Measurements from ENCODE around the gene RHOD.
A peak's percentile ranks its signal among the peaks of the same experiment; 100 is the strongest.

Gene RHOD

GRCh38 chr11:67099831-67100324, 43.2 kb downstream of the RHOD start:
- FAIRE-seq: peak; percentile 96
- DNase-seq (ENCODE audit: insufficient read length): no peak
- peak; percentile 50; the same call in 1 of the 2 replicates for TF ChIP-seq POLR2A (IDR thresholded peaks at IDR 0.05; ENCODE audit: low read depth, low read length)
- TF ChIP-seq TAF1 (IDR thresholded peaks at IDR 0.05; ENCODE audit: borderline replicate concordance, low read depth, low read length): no peak

- DNase-seq (ENCODE audit: insufficient read length) (no peak), FAIRE-seq (no peak)
- no peak for TF ChIP-seq POLR2AphosphoS5 (IDR thresholded peaks at IDR 0.05; ENCODE audit: low read depth, low read length)
- TF ChIP-seq POLR2A (IDR thresholded peaks at IDR 0.05; ENCODE audit: low read depth, low read length): no peak
- TF ChIP-seq TAF1 (IDR thresholded peaks at IDR 0.05; ENCODE audit: borderline replicate concordance, low read depth, low read length): no peak
These were observed 46.0 kb downstream of the RHOD start for GRCh38 chr11:67102664-67103063.

GRCh38 chr11:67105964-67106363, 49.3 kb downstream of the RHOD start:
- no peak for DNase-seq (ENCODE audit: insufficient read length)
- TF ChIP-seq TAF1 (IDR thresholded peaks at IDR 0.05; ENCODE audit: borderline replicate concordance, low read depth, low read length) (no peak), POLR2AphosphoS5 (IDR thresholded peaks at IDR 0.05; ENCODE audit: low read depth, low read length) (no peak), POLR2A (IDR thresholded peaks at IDR 0.05; ENCODE audit: low read depth, low read length) (no peak)
- FAIRE-seq: peak; percentile 71

GRCh38 chr11:67111261-67111660, 54.6 kb downstream of the RHOD start:
- no peak for FAIRE-seq
- TF ChIP-seq POLR2A (IDR thresholded peaks at IDR 0.05; ENCODE audit: low read depth, low read length): no peak
- no peak for TF ChIP-seq POLR2AphosphoS5 (IDR thresholded peaks at IDR 0.05; ENCODE audit: low read depth, low read length)
- TF ChIP-seq TAF1 (IDR thresholded peaks at IDR 0.05; ENCODE audit: borderline replicate concordance, low read depth, low read length): no peak
- DNase-seq (ENCODE audit: insufficient read length): no peak

- TF ChIP-seq POLR2AphosphoS5 (IDR thresholded peaks at IDR 0.05; ENCODE audit: low read depth, low read length) (no peak), TAF1 (IDR thresholded peaks at IDR 0.05; ENCODE audit: borderline replicate concordance, low read depth, low read length) (no peak), POLR2A (IDR thresholded peaks at IDR 0.05; ENCODE audit: low read depth, low read length) (no peak)
- DNase-seq (ENCODE audit: insufficient read length) (peak; percentile 67), FAIRE-seq (peak; percentile 89)
These were observed 56.6 kb downstream of the RHOD start for GRCh38 chr11:67113231-67113721.

GRCh38 chr11:67114275-67114896, 57.7 kb downstream of the RHOD start:
- FAIRE-seq (no peak), DNase-seq (ENCODE audit: insufficient read length) (no peak)
- no peak for TF ChIP-seq POLR2A (IDR thresholded peaks at IDR 0.05; ENCODE audit: low read depth, low read length)
- no peak for TF ChIP-seq POLR2AphosphoS5 (IDR thresholded peaks at IDR 0.05; ENCODE audit: low read depth, low read length)
- no peak for TF ChIP-seq TAF1 (IDR thresholded peaks at IDR 0.05; ENCODE audit: borderline replicate concordance, low read depth, low read length)

GRCh38 chr11:67116758-67117105, 60.1 kb downstream of the RHOD start:
- FAIRE-seq: peak; percentile 33
- no peak for TF ChIP-seq POLR2AphosphoS5 (IDR thresholded peaks at IDR 0.05; ENCODE audit: low read depth, low read length)
- no peak for TF ChIP-seq TAF1 (IDR thresholded peaks at IDR 0.05; ENCODE audit: borderline replicate concordance, low read depth, low read length)
- TF ChIP-seq POLR2A (IDR thresholded peaks at IDR 0.05; ENCODE audit: low read depth, low read length): no peak
- no peak for DNase-seq (ENCODE audit: insufficient read length)

- DNase-seq (ENCODE audit: insufficient read length) (no peak), FAIRE-seq (no peak)
- TF ChIP-seq POLR2AphosphoS5 (IDR thresholded peaks at IDR 0.05; ENCODE audit: low read depth, low read length): no peak
- no peak for TF ChIP-seq TAF1 (IDR thresholded peaks at IDR 0.05; ENCODE audit: borderline replicate concordance, low read depth, low read length)
- no peak for TF ChIP-seq POLR2A (IDR thresholded peaks at IDR 0.05; ENCODE audit: low read depth, low read length)
These were observed 60.5 kb downstream of the RHOD start for GRCh38 chr11:67117176-67117575.

- no peak for DNase-seq (ENCODE audit: insufficient read length)
- peak; percentile 71 for FAIRE-seq
- TF ChIP-seq POLR2A (IDR thresholded peaks at IDR 0.05; ENCODE audit: low read depth, low read length): no peak
- TF ChIP-seq TAF1 (IDR thresholded peaks at IDR 0.05; ENCODE audit: borderline replicate concordance, low read depth, low read length): no peak
- TF ChIP-seq POLR2AphosphoS5 (IDR thresholded peaks at IDR 0.05; ENCODE audit: low read depth, low read length): no peak
These were observed 61.1 kb downstream of the RHOD start for GRCh38 chr11:67117672-67118180.

- FAIRE-seq (no peak), DNase-seq (ENCODE audit: insufficient read length) (peak; percentile 49)
- TF ChIP-seq POLR2AphosphoS5 (IDR thresholded peaks at IDR 0.05; ENCODE audit: low read depth, low read length) (no peak), POLR2A (IDR thresholded peaks at IDR 0.05; ENCODE audit: low read depth, low read length) (peak; percentile 62)
These were observed 61.6 kb downstream of the RHOD start for GRCh38 chr11:67118181-67118766.

GRCh38 chr11:67118801-67119584, 62.3 kb downstream of the RHOD start, which contains the start of gene KDM2A:
KDM2A (plus strand) TSS chr11:67119263; CDS start chr11:67121317, 2,054 bp downstream.
- no peak for TF ChIP-seq POLR2AphosphoS5 (IDR thresholded peaks at IDR 0.05; ENCODE audit: low read depth, low read length)
- peak; percentile 81 for TF ChIP-seq TAF1 (IDR thresholded peaks at IDR 0.05; ENCODE audit: borderline replicate concordance, low read depth, low read length)
- peak; percentile 40; the same call in 1 of the 2 replicates for TF ChIP-seq POLR2A (IDR thresholded peaks at IDR 0.05; ENCODE audit: low read depth, low read length)
- DNase-seq (ENCODE audit: insufficient read length): peak; percentile 97
- FAIRE-seq: peak; percentile 100
